ENCODE measurements around the gene IREB2.
"Not testable (repeated sequence)": the region's sequence is repeated elsewhere in the genome, so short reads cannot be mapped to it uniquely, and the experiment has no call there.

Gene IREB2

GRCh38 chr15:78434134-78434533 lies 3.9 kb upstream of the IREB2 start:
- H3K27ac Mint-ChIP-seq: no peak overlapping the region
- H3K9me3 Mint-ChIP-seq: no peaks in the 10 kb centered on the region
- no peak for DNase-seq
- H3K36me3 Mint-ChIP-seq (ENCODE audit: low read depth): peaks cover 4% of the 10 kb centered on the region
- no peak for ATAC-seq
- H3K27me3 Mint-ChIP-seq: peaks cover 5% of the 10 kb centered on the region
- peaks cover 17% of the 10 kb centered on the region for H3K4me1 Mint-ChIP-seq
- no peak overlapping the region for H3K4me3 Mint-ChIP-seq

- H3K4me3 Mint-ChIP-seq; ATAC-seq; DNase-seq; H3K27ac Mint-ChIP-seq; H3K9me3 Mint-ChIP-seq; H3K36me3 Mint-ChIP-seq (ENCODE audit: low read depth); H3K27me3 Mint-ChIP-seq: not testable (repeated sequence)
- peaks cover 23% of the 10 kb centered on the region for H3K4me1 Mint-ChIP-seq
Observed at GRCh38 chr15:78434711-78435110, 3.3 kb upstream of the IREB2 start.

GRCh38 chr15:78437107-78437761 lies 782 bp upstream of the IREB2 start:
- peaks cover 43% of the 10 kb centered on the region for H3K4me1 Mint-ChIP-seq
- ATAC-seq: peak; percentile 12

DNA sequence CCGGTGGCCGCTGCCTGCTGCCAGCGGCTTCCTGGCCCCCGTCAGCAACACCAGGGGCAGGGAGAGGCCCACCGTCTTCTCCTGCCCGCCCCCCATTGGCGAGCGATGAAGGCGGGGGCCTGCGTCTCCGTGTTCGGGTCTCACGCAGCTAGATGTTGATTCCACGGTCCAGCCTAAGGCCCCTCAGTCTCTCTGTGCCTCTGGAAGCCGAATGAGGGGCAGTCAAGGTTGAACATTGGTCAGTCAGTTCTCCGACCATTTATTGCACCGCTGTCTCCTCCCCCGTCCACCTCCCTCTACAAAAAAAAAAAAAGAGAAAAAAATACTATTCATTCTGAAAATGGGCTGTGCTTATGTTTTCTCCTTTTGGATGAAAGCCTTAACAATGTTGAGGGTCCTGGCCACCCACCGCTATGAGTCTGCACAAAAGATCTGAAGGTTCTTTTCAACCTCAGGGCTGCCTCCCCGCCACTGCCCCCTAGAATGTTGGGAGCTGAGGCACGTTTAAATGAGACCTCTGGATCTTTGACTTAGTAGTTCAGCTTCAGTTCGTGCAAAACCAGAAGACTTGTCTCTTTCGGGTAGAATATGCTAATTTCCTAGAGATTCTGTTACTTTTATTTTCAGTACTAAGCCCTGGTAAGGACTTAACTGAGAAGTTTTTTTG lies 736 bp downstream of the IREB2 start:
- Mint-ChIP-seq H3K4me3 (peak overlapping the region; percentile 96), H3K36me3 (ENCODE audit: low read depth) (peaks cover 39% of the 10 kb centered on the region), H3K27ac (peak overlapping the region; percentile 100), H3K27me3 (no peaks in the 10 kb centered on the region), H3K9me3 (no peaks in the 10 kb centered on the region), H3K4me1 (peaks cover 55% of the 10 kb centered on the region)
- ATAC-seq (no peak), DNase-seq (peak; percentile 44)

More at GRCh38 chr15:78437107-78437761, 782 bp upstream of the IREB2 start:
- Mint-ChIP-seq H3K27me3 (peaks cover under 1% of the 10 kb centered on the region), H3K27ac (peak overlapping the region; percentile 100), H3K36me3 (ENCODE audit: low read depth) (peaks cover 26% of the 10 kb centered on the region), H3K9me3 (no peaks in the 10 kb centered on the region), H3K4me3 (peak overlapping the region; percentile 96)
- DNase-seq: no peak

DNA sequence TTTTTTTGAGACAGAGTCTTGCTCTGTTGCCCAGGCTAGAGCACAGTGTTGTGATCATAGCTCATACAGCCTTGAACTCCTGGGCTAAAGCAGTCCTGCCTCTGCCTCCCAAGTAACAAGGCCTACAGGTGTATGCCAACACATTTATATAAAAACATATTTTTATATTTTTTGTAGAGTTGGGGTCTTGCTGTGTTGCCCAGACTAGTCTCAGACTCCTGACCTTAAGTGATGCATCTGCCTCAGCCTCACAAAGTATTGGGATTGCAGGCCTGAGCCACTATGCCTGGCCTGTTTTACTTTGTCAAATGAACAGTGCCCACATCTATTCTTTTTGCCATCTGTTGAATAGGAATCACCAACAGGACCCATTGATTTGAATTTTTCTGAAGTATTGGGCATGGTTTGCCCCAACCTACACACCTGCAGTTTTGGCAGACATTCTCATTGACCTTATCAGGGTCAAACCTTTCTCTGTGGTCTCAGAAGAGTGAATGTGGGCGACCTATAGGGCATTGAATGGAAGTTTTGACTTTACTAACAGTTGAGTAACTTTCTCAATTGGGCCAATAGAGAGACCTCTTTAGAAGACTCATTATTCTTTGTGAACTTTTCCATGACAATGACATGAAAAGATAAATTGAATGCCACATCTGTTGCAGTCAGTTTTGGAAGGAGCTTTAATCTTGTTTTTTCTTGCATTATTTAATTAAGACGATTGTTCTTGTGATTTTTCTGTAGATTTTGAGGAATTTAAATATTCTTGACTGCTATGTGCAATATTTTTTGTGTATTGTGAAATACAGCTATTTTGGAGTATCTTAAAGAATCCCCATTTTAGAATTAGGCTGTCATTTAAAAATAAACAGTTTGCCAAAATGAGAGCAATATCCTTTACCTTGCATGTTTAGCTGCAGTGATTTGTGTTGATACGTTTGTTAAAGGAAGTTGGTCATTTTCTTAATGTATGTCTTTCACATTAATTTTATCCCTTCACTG lies 2.7 kb downstream of the IREB2 start:
- Mint-ChIP-seq H3K27me3 (no peaks in the 10 kb centered on the region), H3K4me1 (peaks cover 69% of the 10 kb centered on the region), H3K4me3 (peak overlapping the region; percentile 96), H3K36me3 (ENCODE audit: low read depth) (peaks cover 53% of the 10 kb centered on the region), H3K27ac (peak overlapping the region; percentile 100), H3K9me3 (no peaks in the 10 kb centered on the region)
- DNase-seq (peak; percentile 17), ATAC-seq (peak; percentile 65)

DNA sequence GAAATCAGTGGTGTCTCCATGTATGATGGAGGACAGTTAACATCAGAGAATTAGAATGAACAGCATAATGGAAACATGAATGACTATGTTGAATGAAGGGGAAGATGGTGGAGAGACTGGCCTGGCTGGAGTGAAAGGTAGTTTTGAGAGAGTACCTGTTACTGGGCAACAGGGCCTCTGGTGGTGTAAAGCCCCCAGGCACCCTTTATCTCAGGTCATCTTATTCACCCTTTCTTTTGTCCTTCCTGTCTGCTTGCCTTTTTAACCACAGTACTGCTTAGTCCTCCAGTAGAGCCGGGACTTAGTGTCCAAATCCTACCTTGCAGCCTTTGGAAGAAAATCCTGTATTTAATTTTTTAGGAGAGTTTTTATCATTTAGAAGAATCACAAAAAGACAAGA lies 6.2 kb downstream of the IREB2 start:
- no peaks in the 10 kb centered on the region for H3K9me3 Mint-ChIP-seq
- peaks cover 70% of the 10 kb centered on the region for H3K36me3 Mint-ChIP-seq (ENCODE audit: low read depth)
- no peak overlapping the region for H3K4me3 Mint-ChIP-seq
- ATAC-seq (no peak), DNase-seq (no peak)
- H3K4me1 Mint-ChIP-seq: peaks cover 77% of the 10 kb centered on the region
- H3K27me3 Mint-ChIP-seq: no peaks in the 10 kb centered on the region
- peak overlapping the region; percentile 59 for H3K27ac Mint-ChIP-seq

GRCh38 chr15:78445875-78446274 lies 7.9 kb downstream of the IREB2 start:
- Mint-ChIP-seq H3K4me1 (peaks cover 64% of the 10 kb centered on the region), H3K9me3 (no peaks in the 10 kb centered on the region), H3K27ac (peak overlapping the region; percentile 33), H3K36me3 (ENCODE audit: low read depth) (peaks cover 67% of the 10 kb centered on the region), H3K27me3 (no peaks in the 10 kb centered on the region), H3K4me3 (no peak overlapping the region)
- no peak for DNase-seq
- no peak for ATAC-seq

DNA sequence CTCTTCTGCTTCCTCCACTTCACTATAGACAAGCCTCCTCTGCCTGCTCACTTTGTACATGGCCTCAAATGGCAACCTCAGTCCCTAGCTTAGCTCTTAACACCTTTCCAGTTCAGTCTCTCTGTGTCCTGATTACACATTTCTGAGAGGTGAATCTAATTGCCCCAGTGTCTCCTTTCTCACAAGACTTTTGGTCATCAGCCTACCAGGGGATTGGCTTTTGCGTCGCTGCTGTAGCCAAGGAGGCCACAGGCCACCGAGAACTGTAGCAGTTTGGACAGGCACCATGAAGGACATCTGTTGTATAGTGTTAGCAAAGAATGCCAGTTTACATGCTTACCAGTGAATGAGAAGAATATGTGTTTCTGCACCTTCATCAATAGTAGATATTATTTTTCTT lies 8.5 kb downstream of the IREB2 start:
- H3K4me3 Mint-ChIP-seq: no peak overlapping the region
- no peak for ATAC-seq
- DNase-seq: no peak
- H3K27me3 Mint-ChIP-seq: no peaks in the 10 kb centered on the region
- H3K27ac Mint-ChIP-seq: peak overlapping the region; percentile 3
- peaks cover 60% of the 10 kb centered on the region for H3K36me3 Mint-ChIP-seq (ENCODE audit: low read depth)
- H3K4me1 Mint-ChIP-seq: peaks cover 58% of the 10 kb centered on the region
- H3K9me3 Mint-ChIP-seq: no peaks in the 10 kb centered on the region

GRCh38 chr15:78448441-78449219 lies 10.6 kb downstream of the IREB2 start:
- peaks cover 54% of the 10 kb centered on the region for H3K36me3 Mint-ChIP-seq (ENCODE audit: low read depth)
- H3K4me3 Mint-ChIP-seq: no peak overlapping the region
- peaks cover 56% of the 10 kb centered on the region for H3K4me1 Mint-ChIP-seq
- ATAC-seq (no peak), DNase-seq (no peak)
- H3K27me3 Mint-ChIP-seq: no peaks in the 10 kb centered on the region
- H3K27ac Mint-ChIP-seq: no peak overlapping the region
- no peaks in the 10 kb centered on the region for H3K9me3 Mint-ChIP-seq

GRCh38 chr15:78449220-78449999 lies 11.4 kb downstream of the IREB2 start:
- Mint-ChIP-seq H3K4me3 (no peak overlapping the region), H3K27ac (no peak overlapping the region), H3K4me1 (peaks cover 56% of the 10 kb centered on the region), H3K36me3 (ENCODE audit: low read depth) (peaks cover 49% of the 10 kb centered on the region), H3K9me3 (no peaks in the 10 kb centered on the region), H3K27me3 (no peaks in the 10 kb centered on the region)
- no peak for ATAC-seq
- DNase-seq: no peak

- no peaks in the 10 kb centered on the region for H3K9me3 Mint-ChIP-seq
- DNase-seq (no peak), ATAC-seq (no peak)
- H3K36me3 Mint-ChIP-seq (ENCODE audit: low read depth): peaks cover 48% of the 10 kb centered on the region
- H3K4me1 Mint-ChIP-seq: peaks cover 60% of the 10 kb centered on the region
- H3K27ac Mint-ChIP-seq: no peak overlapping the region
- H3K27me3 Mint-ChIP-seq: no peaks in the 10 kb centered on the region
- no peak overlapping the region for H3K4me3 Mint-ChIP-seq
Observed at GRCh38 chr15:78450285-78450858, 12.4 kb downstream of the IREB2 start.

GRCh38 chr15:78452485-78452884 lies 14.5 kb downstream of the IREB2 start:
- Mint-ChIP-seq H3K27me3 (no peaks in the 10 kb centered on the region), H3K36me3 (ENCODE audit: low read depth) (peaks cover 34% of the 10 kb centered on the region), H3K4me3 (no peak overlapping the region), H3K27ac (no peak overlapping the region), H3K4me1 (peaks cover 66% of the 10 kb centered on the region), H3K9me3 (no peaks in the 10 kb centered on the region)
- DNase-seq (no peak), ATAC-seq (no peak)

GRCh38 chr15:78453447-78453846 lies 15.4 kb downstream of the IREB2 start:
- H3K27ac Mint-ChIP-seq: peak overlapping the region; percentile 2
- no peak for ATAC-seq
- no peak overlapping the region for H3K4me3 Mint-ChIP-seq

More at GRCh38 chr15:78453447-78453846, 15.4 kb downstream of the IREB2 start:
- no peaks in the 10 kb centered on the region for H3K27me3 Mint-ChIP-seq
- H3K9me3 Mint-ChIP-seq: no peaks in the 10 kb centered on the region
- peaks cover 32% of the 10 kb centered on the region for H3K36me3 Mint-ChIP-seq (ENCODE audit: low read depth)
- no peak for DNase-seq
- H3K4me1 Mint-ChIP-seq: peaks cover 69% of the 10 kb centered on the region
